ENCODE data around the gene CASP5.

The CASP5 gene

GRCh38 chr11:104965735-104966134 is 57.2 kb downstream of the CASP5 start:
- DNase-seq (ENCODE audit: extremely low read depth, low read depth), result no peak
- TF ChIP-seq CTCF (IDR thresholded peaks at IDR 0.05; ENCODE audit: low read depth, low read length), result no peak

- no peak for TF ChIP-seq CTCF (IDR thresholded peaks at IDR 0.05; ENCODE audit: low read depth, low read length)
- DNase-seq (ENCODE audit: extremely low read depth, low read depth), result no peak
These were observed 58.7 kb downstream of the CASP5 start for GRCh38 chr11:104964247-104964646.

GRCh38 chr11:104962852-104963251 is 60.1 kb downstream of the CASP5 start:
- no peak for DNase-seq (ENCODE audit: extremely low read depth, low read depth)
- no peak for TF ChIP-seq CTCF (IDR thresholded peaks at IDR 0.05; ENCODE audit: low read depth, low read length)

GRCh38 chr11:104957280-104957679 is 65.7 kb downstream of the CASP5 start:
- TF ChIP-seq CTCF (IDR thresholded peaks at IDR 0.05; ENCODE audit: low read depth, low read length), result no peak
- DNase-seq (ENCODE audit: extremely low read depth, low read depth), result no peak

- DNase-seq (ENCODE audit: extremely low read depth, low read depth), result no peak
- no peak for TF ChIP-seq CTCF (IDR thresholded peaks at IDR 0.05; ENCODE audit: low read depth, low read length)
These were observed 66.4 kb downstream of the CASP5 start for GRCh38 chr11:104956528-104956927.

GRCh38 chr11:104946907-104947306 is 76.1 kb downstream of the CASP5 start:
- DNase-seq (ENCODE audit: extremely low read depth, low read depth), result no peak
- TF ChIP-seq CTCF (IDR thresholded peaks at IDR 0.05; ENCODE audit: low read depth, low read length), result peak; percentile 36
